Measurements from ENCODE around the gene NHLH1.

Gene NHLH1

GRCh38 chr1:160367934-160368923 is 1.4 kb downstream of the NHLH1 start:
- TF ChIP-seq REST (IDR thresholded peaks at IDR 0.05; ENCODE audit: insufficient read depth in 1 of 2, low read depth in 2 of 2, low read length in 2 of 2) = no peak
- TF ChIP-seq TAF1 (IDR thresholded peaks at IDR 0.05; ENCODE audit: borderline replicate concordance, insufficient read depth, low read length) = no peak
- no peak for TF ChIP-seq SIN3A (IDR thresholded peaks at IDR 0.05; ENCODE audit: borderline replicate concordance, insufficient read depth, low read length)
- no peak for TF ChIP-seq FOXP2 (optimal IDR thresholded peaks at IDR 0.05; ENCODE audit: borderline replicate concordance, extremely low read depth, extremely low read length, insufficient read depth)
- TF ChIP-seq POLR2AphosphoS5 (IDR thresholded peaks at IDR 0.05; ENCODE audit: low read depth, low read length) = no peak

GRCh38 chr1:160369087-160369486 is 2.2 kb downstream of the NHLH1 start:
- no peak for TF ChIP-seq FOXP2 (optimal IDR thresholded peaks at IDR 0.05; ENCODE audit: borderline replicate concordance, extremely low read depth, extremely low read length, insufficient read depth)
- no peak for TF ChIP-seq POLR2AphosphoS5 (IDR thresholded peaks at IDR 0.05; ENCODE audit: low read depth, low read length)
- no peak for TF ChIP-seq TAF1 (IDR thresholded peaks at IDR 0.05; ENCODE audit: borderline replicate concordance, insufficient read depth, low read length)
- no peak for TF ChIP-seq REST (IDR thresholded peaks at IDR 0.05; ENCODE audit: insufficient read depth in 1 of 2, low read depth in 2 of 2, low read length in 2 of 2)
- TF ChIP-seq SIN3A (IDR thresholded peaks at IDR 0.05; ENCODE audit: borderline replicate concordance, insufficient read depth, low read length) = no peak

GRCh38 chr1:160370561-160371345 is 3.9 kb downstream of the NHLH1 start:
- TF ChIP-seq TAF1 (IDR thresholded peaks at IDR 0.05; ENCODE audit: borderline replicate concordance, insufficient read depth, low read length) = no peak
- no peak for TF ChIP-seq FOXP2 (optimal IDR thresholded peaks at IDR 0.05; ENCODE audit: borderline replicate concordance, extremely low read depth, extremely low read length, insufficient read depth)
- no peak for TF ChIP-seq POLR2AphosphoS5 (IDR thresholded peaks at IDR 0.05; ENCODE audit: low read depth, low read length)
- TF ChIP-seq SIN3A (IDR thresholded peaks at IDR 0.05; ENCODE audit: borderline replicate concordance, insufficient read depth, low read length) = no peak
- TF ChIP-seq REST (IDR thresholded peaks at IDR 0.05; ENCODE audit: insufficient read depth in 1 of 2, low read depth in 2 of 2, low read length in 2 of 2) = no peak

GRCh38 chr1:160371346-160371631 is 4.4 kb downstream of the NHLH1 start:
- TF ChIP-seq SIN3A (IDR thresholded peaks at IDR 0.05; ENCODE audit: borderline replicate concordance, insufficient read depth, low read length) = no peak

GRCh38 chr1:160371756-160372155 is 4.9 kb downstream of the NHLH1 start:
- TF ChIP-seq TAF1 (IDR thresholded peaks at IDR 0.05; ENCODE audit: borderline replicate concordance, insufficient read depth, low read length) (no peak), FOXP2 (optimal IDR thresholded peaks at IDR 0.05; ENCODE audit: borderline replicate concordance, extremely low read depth, extremely low read length, insufficient read depth) (no peak), REST (IDR thresholded peaks at IDR 0.05; ENCODE audit: insufficient read depth in 1 of 2, low read depth in 2 of 2, low read length in 2 of 2) (no peak), SIN3A (IDR thresholded peaks at IDR 0.05; ENCODE audit: borderline replicate concordance, insufficient read depth, low read length) (no peak)
